Activated naive CD8-positive, alpha-beta T cell treated with anti-CD3 and anti-CD28 coated beads for 36 hours (primary cell): ENCODE measurements around the gene SALL1. TPM values are rescaled to one million over a fixed set of nuclear protein-coding genes. Genes with fewer than 3 reads are reported as not detected.

ENCODE experiments used
- DNase-seq: peaks from one replicate; pipeline ENCODE4 v3.0.0; 2021
- H3K27ac Mint-ChIP-seq: one replicate; pipeline ENCODE4 v1.8.0; 2022; ENCODE audit warnings: mild to moderate bottlenecking, moderate library complexity, mixed read lengths
- H3K27me3 Mint-ChIP-seq: one replicate; pipeline ENCODE4 v1.8.0; 2022; ENCODE audit warnings: mild to moderate bottlenecking, mixed read lengths
- H3K36me3 Mint-ChIP-seq: one replicate; pipeline ENCODE4 v1.8.0; 2021; ENCODE audit warnings: mild to moderate bottlenecking, mixed read lengths
- H3K4me1 Mint-ChIP-seq: one replicate; pipeline ENCODE4 v1.8.0; 2021; ENCODE audit warnings: mixed read lengths
- H3K4me3 Mint-ChIP-seq: one replicate; pipeline ENCODE4 v1.8.0; 2022; ENCODE audit warnings: mild to moderate bottlenecking, moderate library complexity, mixed read lengths
- H3K9me3 Mint-ChIP-seq: one replicate; pipeline ENCODE4 v1.8.0; 2022; ENCODE audit warnings: mixed read lengths
- total RNA-seq, 2 experiments: library from RNA; stranded (reverse); gene quantifications; one replicate each; pipeline ENCODE4 v1.2.3, GENCODE V29; 2021

SALL1 gene
- total RNA-seq = not detected

DNA sequence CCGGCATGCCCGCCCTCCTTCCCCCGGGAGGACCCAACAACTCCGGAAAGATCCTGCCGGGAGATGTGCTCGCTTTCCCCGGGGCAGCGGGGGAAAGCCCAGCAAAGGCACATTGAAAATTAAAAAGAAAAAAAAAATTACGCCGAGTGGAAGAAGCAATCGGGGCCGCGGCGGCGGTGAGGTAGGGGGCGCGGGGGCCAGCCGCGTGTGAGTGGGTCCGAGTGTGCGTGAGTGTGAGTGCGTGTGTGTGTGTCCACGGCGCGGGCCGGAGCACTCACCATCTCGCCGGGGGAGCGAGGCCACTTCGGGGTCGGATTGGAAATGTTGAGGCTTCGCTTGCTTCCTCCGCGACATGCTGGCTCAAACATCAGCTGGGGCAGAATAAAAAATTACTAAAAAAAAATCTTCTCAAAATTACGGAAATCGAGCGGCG lies at the start of gene SALL1:
TSS of gene SALL1 (minus strand) at position 383 of the 433 bp plus-strand sequence. CDS start at position 354, 29 bp downstream.
- Mint-ChIP-seq H3K36me3 (peaks cover 2% of the 10 kb centered on the region), H3K9me3 (peaks cover 3% of the 10 kb centered on the region), H3K4me1 (peaks cover 4% of the 10 kb centered on the region), H3K27ac (no peak within 1 kb of the TSS), H3K4me3 (no peak within 1 kb of the TSS), H3K27me3 (peaks cover 82% of the 10 kb centered on the region)
- no peak for DNase-seq

DNA sequence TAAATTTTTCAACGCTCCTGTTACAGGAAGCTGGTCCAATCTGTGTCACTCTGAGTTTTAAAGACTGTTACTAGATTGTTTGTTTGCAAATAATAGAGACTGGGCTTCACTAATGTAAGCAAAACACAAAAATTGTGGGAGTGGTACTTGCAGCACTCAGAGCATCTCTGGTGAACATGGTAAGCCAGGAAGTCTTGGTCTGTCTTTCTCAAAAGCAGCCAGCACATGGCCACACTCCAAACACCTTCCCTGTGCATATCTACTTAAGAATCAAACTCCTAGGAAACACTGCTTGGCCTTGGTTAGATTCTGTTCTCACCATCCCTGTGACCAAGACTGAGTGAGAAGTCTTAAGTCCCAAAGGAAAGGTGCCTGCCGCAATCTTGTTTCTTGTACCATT lies 49.7 kb upstream of the SALL1 start:
- H3K4me1 Mint-ChIP-seq = no peaks in the 10 kb centered on the region
- DNase-seq = no peak
- H3K36me3 Mint-ChIP-seq = no peaks in the 10 kb centered on the region
- no peaks in the 10 kb centered on the region for H3K27me3 Mint-ChIP-seq
- no peak overlapping the region for H3K27ac Mint-ChIP-seq
- H3K9me3 Mint-ChIP-seq = peaks cover 12% of the 10 kb centered on the region
- no peak overlapping the region for H3K4me3 Mint-ChIP-seq

DNA sequence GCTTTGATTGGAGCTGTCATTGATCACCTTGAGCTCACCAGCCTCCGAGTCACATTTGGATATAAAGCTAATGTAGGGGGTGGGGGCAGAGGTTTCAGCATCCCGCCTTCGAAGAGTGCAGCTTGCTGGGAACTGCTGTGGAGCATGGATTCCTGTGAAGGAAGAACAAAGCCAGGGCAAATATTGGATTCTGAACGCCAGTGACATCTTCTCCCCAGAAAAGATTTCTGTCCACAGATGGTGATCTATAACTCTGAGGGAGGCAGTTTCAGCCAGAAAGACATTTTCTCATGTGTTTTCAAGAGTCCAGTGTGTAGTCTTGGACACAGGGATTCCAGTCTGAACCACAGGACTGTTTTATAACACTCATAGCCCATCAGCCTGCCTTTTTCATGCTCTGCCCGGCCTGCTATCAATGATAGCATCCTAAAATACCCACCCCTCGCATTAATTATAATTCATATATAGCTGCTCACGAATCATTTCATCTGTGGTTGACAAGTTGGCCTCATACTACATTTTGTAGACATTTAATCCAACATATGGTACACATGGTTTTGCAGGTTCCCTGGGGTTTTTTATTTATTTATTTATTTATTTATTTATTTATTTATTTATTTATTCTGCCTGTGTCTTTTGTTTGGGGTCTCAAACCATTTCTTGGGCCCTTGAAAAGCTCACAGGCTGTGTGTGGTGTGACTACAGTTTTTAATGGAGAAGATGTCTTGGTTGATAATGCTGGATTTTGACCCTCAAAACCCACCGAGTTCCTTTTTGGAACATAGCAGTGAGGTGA lies 47.1 kb upstream of the SALL1 start:
- Mint-ChIP-seq H3K4me3 (no peak overlapping the region), H3K36me3 (no peaks in the 10 kb centered on the region)

DNA sequence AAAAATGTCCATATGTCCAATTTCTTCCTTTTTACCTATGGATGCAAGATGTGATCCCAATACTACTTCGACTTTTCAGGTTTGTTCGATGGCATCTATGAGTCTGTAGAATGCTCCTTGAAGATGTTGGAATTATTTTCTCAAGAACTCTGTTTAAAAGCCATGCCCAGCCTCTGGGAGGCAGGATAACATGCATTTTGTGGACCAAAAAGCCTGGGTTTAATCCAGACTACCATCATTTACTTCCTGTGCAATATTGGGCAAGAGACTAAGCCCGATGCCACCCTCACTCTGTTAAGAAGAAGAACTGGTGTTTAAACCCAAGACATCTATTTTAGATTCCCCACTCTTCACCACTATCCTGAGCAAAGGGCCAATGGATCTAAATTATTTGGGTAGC lies 42.8 kb upstream of the SALL1 start:
- H3K4me1 Mint-ChIP-seq = no peaks in the 10 kb centered on the region

More for the DNA sequence above, 47.1 kb upstream of the SALL1 start:
- Mint-ChIP-seq H3K9me3 (peaks cover 10% of the 10 kb centered on the region), H3K4me1 (no peaks in the 10 kb centered on the region), H3K27ac (no peak overlapping the region), H3K27me3 (no peaks in the 10 kb centered on the region)
- DNase-seq = no peak

DNA sequence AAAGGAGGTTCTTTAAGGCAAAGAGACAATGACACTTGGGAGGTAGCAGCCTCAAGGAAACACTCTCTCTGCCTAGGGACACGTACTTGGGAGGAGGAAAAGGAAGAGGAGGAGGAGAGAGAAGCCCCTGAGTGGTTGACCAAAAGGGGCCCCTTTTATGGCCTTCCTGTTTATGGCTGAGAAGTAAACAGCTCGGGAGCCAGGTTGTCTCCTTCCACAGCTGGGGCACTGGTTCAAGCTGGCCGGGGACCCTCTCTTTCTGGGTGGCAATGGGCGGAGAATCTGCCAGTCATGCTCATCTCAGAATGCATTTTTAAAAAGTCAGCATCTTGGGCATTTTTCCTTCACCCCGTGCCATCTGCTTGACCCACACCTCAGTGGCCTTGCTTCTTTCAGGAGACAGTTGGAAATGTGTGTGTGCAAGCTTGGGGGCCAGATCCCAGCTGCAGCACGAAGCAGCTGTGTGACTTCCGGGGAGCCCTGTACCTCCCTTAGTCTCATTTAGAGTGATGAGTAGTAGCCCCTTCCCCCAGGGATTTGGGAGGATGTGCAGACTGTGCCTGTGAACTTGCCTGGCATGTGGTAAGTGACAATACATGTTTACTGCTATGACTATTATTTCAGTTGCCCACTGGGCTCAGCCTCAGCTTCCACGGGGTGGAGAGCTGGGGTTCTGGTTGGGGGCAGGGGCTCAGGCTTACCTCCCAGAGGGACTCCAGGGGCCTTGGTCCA lies 33.8 kb upstream of the SALL1 start:
- H3K36me3 Mint-ChIP-seq = no peaks in the 10 kb centered on the region
- H3K9me3 Mint-ChIP-seq = no peaks in the 10 kb centered on the region
- no peak overlapping the region for H3K27ac Mint-ChIP-seq
- no peaks in the 10 kb centered on the region for H3K4me1 Mint-ChIP-seq
- no peaks in the 10 kb centered on the region for H3K27me3 Mint-ChIP-seq
- no peak overlapping the region for H3K4me3 Mint-ChIP-seq
- no peak for DNase-seq

More for the DNA sequence above, 42.8 kb upstream of the SALL1 start:
- Mint-ChIP-seq H3K27ac (no peak overlapping the region), H3K4me3 (no peak overlapping the region), H3K36me3 (no peaks in the 10 kb centered on the region), H3K9me3 (no peaks in the 10 kb centered on the region), H3K27me3 (no peaks in the 10 kb centered on the region)
- DNase-seq = no peak

DNA sequence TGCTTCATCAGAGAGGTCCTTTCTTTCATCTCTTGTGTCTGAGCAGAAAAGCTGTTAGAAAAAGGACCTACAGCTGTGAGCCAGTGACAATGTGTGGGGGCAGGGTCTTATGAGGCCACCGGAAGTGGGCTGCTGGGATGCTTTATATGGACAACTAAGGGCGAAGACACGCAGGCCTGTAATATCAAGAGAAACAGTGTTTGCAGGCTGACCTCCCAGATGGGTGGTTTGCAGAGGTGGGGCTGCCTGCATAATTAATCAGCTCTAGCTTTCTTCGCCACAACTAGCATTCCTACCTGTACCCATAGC lies 30.4 kb upstream of the SALL1 start:
- Mint-ChIP-seq H3K27me3 (no peaks in the 10 kb centered on the region), H3K4me1 (no peaks in the 10 kb centered on the region)

DNA sequence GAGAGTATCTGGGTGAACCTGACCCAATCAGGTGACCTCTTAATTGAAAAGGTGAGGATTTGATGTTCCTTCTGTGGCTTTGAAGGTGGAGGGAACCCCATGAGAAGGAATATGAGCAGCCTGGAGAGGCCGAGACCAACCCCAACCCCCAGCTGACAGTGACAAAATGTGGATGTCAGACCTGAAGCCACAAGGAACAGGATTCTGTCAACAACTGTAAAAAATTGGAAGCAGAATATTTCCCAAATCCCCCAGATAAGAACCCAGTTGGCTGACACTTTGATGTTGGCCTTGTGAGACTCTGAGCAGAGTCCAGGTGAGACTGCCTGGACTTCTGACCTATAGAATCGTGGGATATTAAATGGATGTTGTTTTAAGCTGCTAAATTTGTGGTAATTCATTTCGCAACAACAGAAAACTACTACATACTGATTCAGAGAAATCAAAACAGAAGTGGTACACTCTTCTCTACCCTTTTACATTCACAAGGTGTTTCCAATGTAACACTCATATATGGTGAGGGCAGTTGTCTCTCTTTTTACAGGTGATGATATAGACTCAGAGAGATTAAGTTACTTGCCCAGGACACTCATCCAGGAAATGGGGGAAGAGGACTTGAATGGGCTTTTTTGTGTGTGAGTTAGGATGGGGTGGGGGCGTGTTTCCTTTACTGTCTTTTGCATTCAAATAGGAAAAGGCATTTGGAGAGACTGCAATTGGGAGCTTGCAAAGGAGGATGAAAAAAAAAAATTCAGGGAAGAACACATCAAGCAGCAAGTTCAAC lies 29.8 kb upstream of the SALL1 start:
- Mint-ChIP-seq H3K27ac (no peak overlapping the region), H3K9me3 (no peaks in the 10 kb centered on the region), H3K4me1 (no peaks in the 10 kb centered on the region), H3K36me3 (no peaks in the 10 kb centered on the region), H3K27me3 (no peaks in the 10 kb centered on the region), H3K4me3 (no peak overlapping the region)
- DNase-seq = no peak

More for the DNA sequence above, 30.4 kb upstream of the SALL1 start:
- DNase-seq = no peak
- Mint-ChIP-seq H3K36me3 (no peaks in the 10 kb centered on the region), H3K9me3 (no peaks in the 10 kb centered on the region), H3K27ac (no peak overlapping the region), H3K4me3 (no peak overlapping the region)

DNA sequence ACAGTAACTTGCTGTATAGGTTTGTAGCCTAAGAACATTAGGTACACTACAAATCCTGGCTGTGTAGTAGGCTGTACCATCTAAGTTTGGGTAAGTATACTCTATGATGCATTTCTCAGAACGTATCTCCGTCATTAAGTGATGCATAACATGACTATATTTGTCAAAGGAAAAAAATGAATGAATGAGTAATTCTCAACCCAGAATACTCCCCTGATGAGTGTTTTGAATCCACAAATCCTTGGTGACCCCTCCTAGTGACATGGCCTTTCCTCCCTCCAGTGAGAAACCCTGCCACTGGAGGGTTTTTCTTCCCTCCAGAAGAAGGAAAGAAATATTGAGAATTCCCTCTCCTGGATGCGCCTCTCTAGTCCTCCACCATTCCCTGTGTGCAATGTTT lies 24.0 kb upstream of the SALL1 start:
- no peak for DNase-seq
- Mint-ChIP-seq H3K4me3 (no peak overlapping the region), H3K36me3 (no peaks in the 10 kb centered on the region), H3K27me3 (no peaks in the 10 kb centered on the region), H3K4me1 (no peaks in the 10 kb centered on the region), H3K9me3 (no peaks in the 10 kb centered on the region), H3K27ac (no peak overlapping the region)

DNA sequence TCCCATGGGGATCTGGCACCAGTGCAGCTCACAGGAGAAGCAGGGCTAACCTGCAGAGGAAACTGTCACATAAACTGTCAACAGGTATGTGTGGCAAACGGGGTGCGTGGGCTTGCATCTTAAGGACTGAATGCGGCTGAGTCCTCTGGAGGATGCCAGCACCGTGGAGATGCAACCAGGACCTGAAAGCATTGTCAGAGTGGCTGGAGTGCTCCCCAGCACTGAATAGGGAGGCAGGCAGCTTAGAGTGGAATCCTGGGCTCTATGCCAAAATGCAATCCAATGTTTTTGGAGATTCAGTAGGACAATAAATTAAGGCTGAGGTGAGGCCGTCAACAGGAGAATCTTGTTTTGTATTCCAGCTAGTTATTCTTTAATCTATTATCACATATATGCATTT lies 21.3 kb upstream of the SALL1 start:
- H3K27ac Mint-ChIP-seq = no peak overlapping the region
- no peaks in the 10 kb centered on the region for H3K9me3 Mint-ChIP-seq
- no peaks in the 10 kb centered on the region for H3K36me3 Mint-ChIP-seq
- H3K4me3 Mint-ChIP-seq = no peak overlapping the region
- DNase-seq = no peak
- no peaks in the 10 kb centered on the region for H3K27me3 Mint-ChIP-seq
- H3K4me1 Mint-ChIP-seq = no peaks in the 10 kb centered on the region

DNA sequence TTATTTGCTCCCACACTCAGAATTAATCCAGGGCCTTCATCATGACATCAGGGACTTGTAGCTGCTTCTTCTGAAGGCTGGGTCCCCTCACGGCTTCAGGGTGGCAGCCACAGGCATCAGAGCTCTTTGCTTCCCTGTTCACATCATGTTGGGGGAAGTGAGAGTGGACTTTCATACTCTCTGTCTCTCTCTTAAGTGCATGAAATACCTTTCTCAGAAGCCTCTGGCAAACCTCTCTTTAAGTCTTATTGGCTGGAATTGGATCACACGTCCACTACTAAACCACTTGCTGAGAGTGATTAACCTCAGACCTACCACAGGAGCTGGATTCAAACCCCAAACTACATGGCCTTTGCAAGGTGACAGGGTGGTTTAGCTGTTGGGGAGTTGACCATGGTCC lies 17.7 kb upstream of the SALL1 start:
- no peak for DNase-seq
- Mint-ChIP-seq H3K9me3 (no peaks in the 10 kb centered on the region), H3K4me3 (no peak overlapping the region), H3K4me1 (no peaks in the 10 kb centered on the region), H3K27ac (no peak overlapping the region), H3K27me3 (no peaks in the 10 kb centered on the region), H3K36me3 (no peaks in the 10 kb centered on the region)

DNA sequence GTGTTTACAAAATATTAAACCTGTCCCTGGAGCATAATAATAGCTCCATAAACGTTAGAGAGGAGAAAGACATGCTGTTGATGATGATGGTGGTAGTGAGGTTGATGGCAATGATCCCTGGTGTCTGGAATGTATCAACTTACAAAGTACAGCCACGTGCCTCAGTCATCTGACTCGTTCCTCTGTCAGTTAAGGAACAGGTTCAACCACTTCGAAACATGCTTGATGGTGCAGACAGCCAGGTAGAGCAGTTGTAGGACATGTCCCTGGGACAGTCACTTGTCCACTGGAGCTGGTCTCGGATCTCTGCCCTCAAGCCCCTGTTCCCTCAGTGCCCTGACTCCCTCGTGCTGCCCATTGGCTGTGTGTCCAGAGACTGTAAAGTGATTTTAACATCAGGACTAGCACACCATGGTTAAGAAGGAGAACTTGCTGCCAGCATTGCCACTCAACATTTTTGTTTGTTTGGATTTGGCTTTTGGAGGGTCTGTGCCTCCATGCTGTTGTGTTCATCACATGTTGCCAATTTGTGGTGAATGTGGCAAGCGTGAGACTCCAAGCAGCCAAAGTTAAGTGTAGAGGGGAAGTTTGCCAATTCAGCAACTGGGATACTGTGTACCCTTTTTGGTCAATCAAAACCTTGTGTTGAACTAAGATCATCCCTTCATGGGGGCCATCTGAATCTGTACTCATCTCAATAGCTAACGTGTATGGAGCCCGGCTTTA lies 16.3 kb upstream of the SALL1 start:
- Mint-ChIP-seq H3K4me1 (no peaks in the 10 kb centered on the region), H3K36me3 (no peaks in the 10 kb centered on the region), H3K27me3 (no peaks in the 10 kb centered on the region), H3K4me3 (no peak overlapping the region), H3K9me3 (no peaks in the 10 kb centered on the region), H3K27ac (no peak overlapping the region)
- no peak for DNase-seq

DNA sequence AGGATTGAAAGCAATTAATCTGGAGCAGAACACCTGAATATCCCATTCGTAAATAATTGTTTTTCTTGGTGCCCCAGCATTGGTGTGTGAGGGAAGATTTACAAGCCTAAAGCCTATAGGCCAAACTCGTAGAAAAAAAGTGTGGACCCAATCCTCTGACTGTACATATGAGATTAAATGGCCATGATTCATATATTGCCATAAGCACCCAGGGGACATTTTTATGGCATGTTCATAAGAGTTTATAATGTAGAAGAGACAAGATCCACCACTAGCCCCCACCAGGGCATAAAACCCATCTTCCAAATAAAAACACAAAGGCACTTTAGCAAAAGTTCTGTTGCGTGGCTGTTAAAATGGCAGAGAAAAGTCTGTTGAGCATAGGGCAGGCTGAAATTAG lies 15.5 kb upstream of the SALL1 start:
- no peak for DNase-seq
- H3K36me3 Mint-ChIP-seq = no peaks in the 10 kb centered on the region
- H3K9me3 Mint-ChIP-seq = no peaks in the 10 kb centered on the region
- H3K27ac Mint-ChIP-seq = no peak overlapping the region
- H3K4me3 Mint-ChIP-seq = no peak overlapping the region
- H3K4me1 Mint-ChIP-seq = no peaks in the 10 kb centered on the region
- no peaks in the 10 kb centered on the region for H3K27me3 Mint-ChIP-seq

DNA sequence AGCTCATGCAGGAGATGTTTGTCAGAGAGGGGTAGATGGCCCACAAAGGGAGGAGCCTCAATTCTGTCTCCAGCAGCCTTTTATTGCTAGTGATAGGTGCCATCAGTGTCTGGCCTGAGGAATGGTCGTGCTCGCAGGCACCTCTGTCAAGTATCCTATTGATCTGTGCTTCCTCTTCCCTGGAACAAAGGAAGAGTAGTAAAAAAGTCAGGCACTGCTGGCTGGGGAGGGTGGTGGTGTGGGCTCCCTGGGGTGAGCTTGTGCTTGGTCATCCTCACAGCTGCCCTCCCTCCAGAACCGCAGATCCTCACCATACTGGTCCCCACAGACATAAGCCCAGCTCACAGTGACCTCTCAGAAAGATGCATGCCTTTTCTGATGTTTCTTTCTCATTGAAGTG lies 15.0 kb upstream of the SALL1 start:
- no peak for DNase-seq
- no peaks in the 10 kb centered on the region for H3K4me1 Mint-ChIP-seq
- no peak overlapping the region for H3K27ac Mint-ChIP-seq
- H3K9me3 Mint-ChIP-seq = no peaks in the 10 kb centered on the region
- no peaks in the 10 kb centered on the region for H3K27me3 Mint-ChIP-seq
- H3K36me3 Mint-ChIP-seq = no peaks in the 10 kb centered on the region
- H3K4me3 Mint-ChIP-seq = no peak overlapping the region

DNA sequence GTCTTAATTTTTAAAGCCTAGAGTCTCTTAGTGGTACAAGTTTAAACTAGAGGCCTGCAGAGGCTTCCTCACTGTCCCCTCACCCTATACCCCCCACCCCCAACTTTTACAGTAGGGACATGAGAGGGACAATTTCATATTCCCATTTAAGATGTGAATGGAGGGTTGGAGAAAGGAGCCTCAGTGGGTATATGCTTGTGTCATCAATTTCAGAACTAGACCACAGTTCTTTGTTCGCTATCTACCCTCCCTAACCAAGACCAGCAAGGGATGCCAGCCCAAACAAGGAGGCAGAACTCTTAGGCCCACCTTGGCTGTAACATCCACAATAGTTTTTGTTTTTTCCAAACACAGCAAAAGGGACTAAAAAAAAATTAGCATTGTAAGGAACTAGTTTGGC lies 14.0 kb upstream of the SALL1 start:
- no peak overlapping the region for H3K27ac Mint-ChIP-seq
- H3K4me1 Mint-ChIP-seq = no peaks in the 10 kb centered on the region
- H3K36me3 Mint-ChIP-seq = no peaks in the 10 kb centered on the region
- no peak overlapping the region for H3K4me3 Mint-ChIP-seq
- peaks cover 9% of the 10 kb centered on the region for H3K27me3 Mint-ChIP-seq
- H3K9me3 Mint-ChIP-seq = no peaks in the 10 kb centered on the region
- no peak for DNase-seq

DNA sequence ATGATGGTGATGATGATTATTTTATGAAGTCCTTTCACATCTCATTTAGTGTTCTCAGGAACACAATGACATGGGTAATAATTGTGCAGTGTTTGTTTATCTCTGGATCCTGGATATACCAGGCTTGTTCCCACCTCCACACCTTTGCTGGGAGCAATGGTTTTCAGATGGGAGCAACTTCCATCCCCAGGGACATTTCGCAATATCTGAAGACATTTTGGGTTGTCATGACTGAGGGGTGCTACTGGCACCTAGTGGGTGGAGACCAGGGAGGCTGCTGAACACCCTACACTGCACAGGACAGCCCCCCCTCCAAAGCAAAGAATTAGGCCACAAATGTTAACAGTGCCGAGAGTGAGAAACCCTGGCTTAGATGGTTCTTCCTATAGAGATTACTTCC lies 13.5 kb upstream of the SALL1 start:
- H3K9me3 Mint-ChIP-seq = no peaks in the 10 kb centered on the region
- H3K27me3 Mint-ChIP-seq = peaks cover 13% of the 10 kb centered on the region
- H3K4me3 Mint-ChIP-seq = no peak overlapping the region
- no peak for DNase-seq
- H3K27ac Mint-ChIP-seq = no peak overlapping the region
- H3K36me3 Mint-ChIP-seq = no peaks in the 10 kb centered on the region
- H3K4me1 Mint-ChIP-seq = no peaks in the 10 kb centered on the region
